HEK293 (cell line): Measurements from ENCODE around the gene PLEKHG3.

ENCODE experiments used
- EGR2 ChIP-seq: fragments of 450-650 bp; formaldehyde crosslinking; IDR thresholded peaks from 2 replicates; pipeline ENCODE4 v1.5.1; 2016; ENCODE audit warnings: low read depth, missing biosample characterization, missing genetic modification characterization
- FEZF1 ChIP-seq: fragments of 450-650 bp; formaldehyde crosslinking; IDR thresholded peaks from 2 replicates; pipeline ENCODE4 v1.5.1; 2016; ENCODE audit warnings: missing biosample characterization, missing genetic modification characterization
- GFI1B ChIP-seq: fragments of 450-650 bp; formaldehyde crosslinking; IDR thresholded peaks from 2 replicates; pipeline ENCODE4 v1.5.1; 2016; ENCODE audit warnings: missing biosample characterization, missing genetic modification characterization
- KLF16 ChIP-seq: fragments of 450-650 bp; formaldehyde crosslinking; IDR thresholded peaks from 2 replicates; pipeline ENCODE4 v1.5.1; 2017; ENCODE audit warnings: missing biosample characterization, missing genetic modification characterization
- ZEB2 ChIP-seq: fragments of 450-650 bp; formaldehyde crosslinking; IDR thresholded peaks from 2 replicates; pipeline ENCODE4 v1.5.1; 2016; ENCODE audit warnings: missing biosample characterization, missing genetic modification characterization
- ZIC2 ChIP-seq: fragments of 450-650 bp; formaldehyde crosslinking; IDR thresholded peaks from 2 replicates; pipeline ENCODE4 v1.5.1; 2016; ENCODE audit warnings: missing biosample characterization, missing genetic modification characterization
- ZNF112 ChIP-seq: fragments of 450-650 bp; formaldehyde crosslinking; IDR thresholded peaks from 2 replicates; pipeline ENCODE4 v1.5.0; 2017; ENCODE audit warnings: missing biosample characterization, missing genetic modification characterization
- ZNF175 ChIP-seq: fragments of 450-650 bp; formaldehyde crosslinking; IDR thresholded peaks from 2 replicates; pipeline ENCODE4 v1.5.1; 2016; ENCODE audit warnings: missing biosample characterization, missing genetic modification characterization
- ZNF26 ChIP-seq: fragments of 450-650 bp; formaldehyde crosslinking; IDR thresholded peaks from 2 replicates; pipeline ENCODE4 v1.5.1; 2016; ENCODE audit warnings: missing biosample characterization, missing genetic modification characterization
- ZNF518A ChIP-seq: fragments of 450-650 bp; formaldehyde crosslinking; conservative IDR thresholded peaks from 2 replicates; pipeline ENCODE4 v1.5.1; 2016; ENCODE audit warnings: low read depth, missing biosample characterization, missing genetic modification characterization
- ZSCAN30 ChIP-seq: fragments of 450-650 bp; IDR thresholded peaks from 2 replicates; pipeline ENCODE4 v1.5.1; 2018; ENCODE audit warnings: missing biosample characterization, mild to moderate bottlenecking, missing genetic modification characterization, moderate library complexity
- ZSCAN4 ChIP-seq: fragments of 450-650 bp; formaldehyde crosslinking; IDR thresholded peaks from 2 replicates; pipeline ENCODE4 v1.5.1; 2017; ENCODE audit warnings: missing biosample characterization, missing genetic modification characterization
- ZSCAN5A ChIP-seq: fragments of 450-650 bp; formaldehyde crosslinking; IDR thresholded peaks from 2 replicates; pipeline ENCODE4 v1.5.1; 2016; ENCODE audit warnings: missing biosample characterization, missing genetic modification characterization
- TF ChIP-seq, protein P1 (sequence below): fragments of 450-650 bp; formaldehyde crosslinking; conservative IDR thresholded peaks from 2 replicates; pipeline ENCODE4 v1.5.1; 2016; ENCODE audit warnings: low read depth, missing biosample characterization, missing genetic modification characterization
- TF ChIP-seq, protein P2 (sequence below): fragments of 450-650 bp; formaldehyde crosslinking; IDR thresholded peaks from 2 replicates; pipeline ENCODE4 v1.5.1; 2016; ENCODE audit warnings: missing biosample characterization, missing genetic modification characterization
- TF ChIP-seq, protein P3 (sequence below): fragments of 450-650 bp; formaldehyde crosslinking; IDR thresholded peaks from 2 replicates; pipeline ENCODE4 v1.5.1; 2016; ENCODE audit warnings: missing biosample characterization, missing genetic modification characterization, low read depth
- TF ChIP-seq, protein P4 (sequence below): fragments of 450-650 bp; formaldehyde crosslinking; IDR thresholded peaks from 2 replicates; pipeline ENCODE4 v1.5.1; 2016; ENCODE audit warnings: missing biosample characterization, missing genetic modification characterization

Gene PLEKHG3

GRCh38 chr14:64704143-64704742, at the start of gene PLEKHG3 (continued):
- TF ChIP-seq ZNF518A (tag by site-specific recombination) (no peak), ZSCAN30 (tag by site-specific recombination) (0 out of 2 replicates have a peak, but pooled peaks have one; percentile 22), FEZF1 (no peak), ZEB2 (tag by site-specific recombination) (peak; percentile 36; the same call in 1 of the 2 replicates), ZNF175 (tag by site-specific recombination) (no peak), ZSCAN4 (tag by site-specific recombination) (no peak), GFI1B (no peak), KLF16 (tag by site-specific recombination) (0 out of 2 replicates have a peak, but pooled peaks have one; percentile 32), EGR2 (peak; percentile 91), ZSCAN5A (tag by site-specific recombination) (no peak), ZIC2 (peak; percentile 90), ZNF26 (tag by site-specific recombination) (no peak), ZNF112 (tag by site-specific recombination) (no peak)
- TF ChIP-seq, protein P1, sequence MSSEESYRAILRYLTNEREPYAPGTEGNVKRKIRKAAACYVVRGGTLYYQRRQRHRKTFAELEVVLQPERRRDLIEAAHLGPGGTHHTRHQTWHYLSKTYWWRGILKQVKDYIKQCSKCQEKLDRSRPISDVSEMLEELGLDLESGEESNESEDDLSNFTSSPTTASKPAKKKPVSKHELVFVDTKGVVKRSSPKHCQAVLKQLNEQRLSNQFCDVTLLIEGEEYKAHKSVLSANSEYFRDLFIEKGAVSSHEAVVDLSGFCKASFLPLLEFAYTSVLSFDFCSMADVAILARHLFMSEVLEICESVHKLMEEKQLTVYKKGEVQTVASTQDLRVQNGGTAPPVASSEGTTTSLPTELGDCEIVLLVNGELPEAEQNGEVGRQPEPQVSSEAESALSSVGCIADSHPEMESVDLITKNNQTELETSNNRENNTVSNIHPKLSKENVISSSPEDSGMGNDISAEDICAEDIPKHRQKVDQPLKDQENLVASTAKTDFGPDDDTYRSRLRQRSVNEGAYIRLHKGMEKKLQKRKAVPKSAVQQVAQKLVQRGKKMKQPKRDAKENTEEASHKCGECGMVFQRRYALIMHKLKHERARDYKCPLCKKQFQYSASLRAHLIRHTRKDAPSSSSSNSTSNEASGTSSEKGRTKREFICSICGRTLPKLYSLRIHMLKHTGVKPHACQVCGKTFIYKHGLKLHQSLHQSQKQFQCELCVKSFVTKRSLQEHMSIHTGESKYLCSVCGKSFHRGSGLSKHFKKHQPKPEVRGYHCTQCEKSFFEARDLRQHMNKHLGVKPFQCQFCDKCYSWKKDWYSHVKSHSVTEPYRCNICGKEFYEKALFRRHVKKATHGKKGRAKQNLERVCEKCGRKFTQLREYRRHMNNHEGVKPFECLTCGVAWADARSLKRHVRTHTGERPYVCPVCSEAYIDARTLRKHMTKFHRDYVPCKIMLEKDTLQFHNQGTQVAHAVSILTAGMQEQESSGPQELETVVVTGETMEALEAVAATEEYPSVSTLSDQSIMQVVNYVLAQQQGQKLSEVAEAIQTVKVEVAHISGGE (tag by site-specific recombination) = peak; percentile 14; the same call in 1 of the 2 replicates
- TF ChIP-seq, protein P2, sequence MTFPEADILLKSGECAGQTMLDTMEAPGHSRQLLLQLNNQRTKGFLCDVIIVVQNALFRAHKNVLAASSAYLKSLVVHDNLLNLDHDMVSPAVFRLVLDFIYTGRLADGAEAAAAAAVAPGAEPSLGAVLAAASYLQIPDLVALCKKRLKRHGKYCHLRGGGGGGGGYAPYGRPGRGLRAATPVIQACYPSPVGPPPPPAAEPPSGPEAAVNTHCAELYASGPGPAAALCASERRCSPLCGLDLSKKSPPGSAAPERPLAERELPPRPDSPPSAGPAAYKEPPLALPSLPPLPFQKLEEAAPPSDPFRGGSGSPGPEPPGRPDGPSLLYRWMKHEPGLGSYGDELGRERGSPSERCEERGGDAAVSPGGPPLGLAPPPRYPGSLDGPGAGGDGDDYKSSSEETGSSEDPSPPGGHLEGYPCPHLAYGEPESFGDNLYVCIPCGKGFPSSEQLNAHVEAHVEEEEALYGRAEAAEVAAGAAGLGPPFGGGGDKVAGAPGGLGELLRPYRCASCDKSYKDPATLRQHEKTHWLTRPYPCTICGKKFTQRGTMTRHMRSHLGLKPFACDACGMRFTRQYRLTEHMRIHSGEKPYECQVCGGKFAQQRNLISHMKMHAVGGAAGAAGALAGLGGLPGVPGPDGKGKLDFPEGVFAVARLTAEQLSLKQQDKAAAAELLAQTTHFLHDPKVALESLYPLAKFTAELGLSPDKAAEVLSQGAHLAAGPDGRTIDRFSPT (tag by site-specific recombination) = peak; percentile 90
- TF ChIP-seq, protein P3, sequence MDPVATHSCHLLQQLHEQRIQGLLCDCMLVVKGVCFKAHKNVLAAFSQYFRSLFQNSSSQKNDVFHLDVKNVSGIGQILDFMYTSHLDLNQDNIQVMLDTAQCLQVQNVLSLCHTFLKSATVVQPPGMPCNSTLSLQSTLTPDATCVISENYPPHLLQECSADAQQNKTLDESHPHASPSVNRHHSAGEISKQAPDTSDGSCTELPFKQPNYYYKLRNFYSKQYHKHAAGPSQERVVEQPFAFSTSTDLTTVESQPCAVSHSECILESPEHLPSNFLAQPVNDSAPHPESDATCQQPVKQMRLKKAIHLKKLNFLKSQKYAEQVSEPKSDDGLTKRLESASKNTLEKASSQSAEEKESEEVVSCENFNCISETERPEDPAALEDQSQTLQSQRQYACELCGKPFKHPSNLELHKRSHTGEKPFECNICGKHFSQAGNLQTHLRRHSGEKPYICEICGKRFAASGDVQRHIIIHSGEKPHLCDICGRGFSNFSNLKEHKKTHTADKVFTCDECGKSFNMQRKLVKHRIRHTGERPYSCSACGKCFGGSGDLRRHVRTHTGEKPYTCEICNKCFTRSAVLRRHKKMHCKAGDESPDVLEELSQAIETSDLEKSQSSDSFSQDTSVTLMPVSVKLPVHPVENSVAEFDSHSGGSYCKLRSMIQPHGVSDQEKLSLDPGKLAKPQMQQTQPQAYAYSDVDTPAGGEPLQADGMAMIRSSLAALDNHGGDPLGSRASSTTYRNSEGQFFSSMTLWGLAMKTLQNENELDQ (tag by site-specific recombination) = no peak
- TF ChIP-seq, protein P4, sequence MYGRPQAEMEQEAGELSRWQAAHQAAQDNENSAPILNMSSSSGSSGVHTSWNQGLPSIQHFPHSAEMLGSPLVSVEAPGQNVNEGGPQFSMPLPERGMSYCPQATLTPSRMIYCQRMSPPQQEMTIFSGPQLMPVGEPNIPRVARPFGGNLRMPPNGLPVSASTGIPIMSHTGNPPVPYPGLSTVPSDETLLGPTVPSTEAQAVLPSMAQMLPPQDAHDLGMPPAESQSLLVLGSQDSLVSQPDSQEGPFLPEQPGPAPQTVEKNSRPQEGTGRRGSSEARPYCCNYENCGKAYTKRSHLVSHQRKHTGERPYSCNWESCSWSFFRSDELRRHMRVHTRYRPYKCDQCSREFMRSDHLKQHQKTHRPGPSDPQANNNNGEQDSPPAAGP (tag by site-specific recombination) = no peak; the same call in 1 of the 2 replicates
